Retinal pigment epithelial cell (primary cell): ENCODE data around the gene CRYBB1.

Source experiments
- DNase-seq: peaks from one replicate; pipeline ENCODE4 v3.0.0-alpha.2; 2010; ENCODE audit warnings: low read depth
- H3K4me3 ChIP-seq: 2 replicates; pipeline ENCODE4 v1.5.1; 2011; ENCODE audit warnings: mild to moderate bottlenecking, low read length, control low read depth, moderate library complexity
- CTCF ChIP-seq: conservative IDR thresholded peaks from 2 replicates; pipeline ENCODE4 v1.5.1; 2011; ENCODE audit warnings: low read depth, low read length, control low read depth, inconsistent platforms

CRYBB1 gene

DNA sequence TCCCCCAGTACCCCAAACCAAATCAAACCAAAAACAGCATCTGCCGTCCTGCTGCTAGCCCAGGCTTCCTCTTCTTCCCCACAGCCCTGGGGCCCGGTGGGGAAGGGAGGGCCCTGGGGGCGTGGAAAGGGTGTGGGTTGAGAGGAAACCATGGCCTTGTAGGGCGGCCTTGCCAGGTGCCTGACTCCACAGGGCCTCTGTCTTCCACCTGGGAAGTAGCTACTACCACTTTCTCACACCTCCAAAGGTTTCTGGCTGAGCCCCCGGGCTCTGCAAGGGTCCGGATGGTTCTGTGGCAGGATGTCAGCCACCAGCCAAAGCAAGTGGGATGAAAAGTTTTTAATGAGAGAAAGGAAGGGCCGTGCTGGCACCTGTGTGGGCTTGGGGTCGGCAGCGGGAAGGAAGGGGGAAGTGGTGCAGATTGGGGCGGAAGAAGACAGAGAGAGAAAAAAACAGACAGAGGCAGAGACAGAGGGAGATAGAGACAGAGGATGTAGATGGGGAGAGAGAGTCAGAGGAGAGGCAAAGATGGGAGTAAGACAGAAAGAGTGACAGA, 38.4 kb downstream of the CRYBB1 start:
- DNase-seq = no peak
- no peak overlapping the region for H3K4me3 ChIP-seq
- no peak for TF ChIP-seq CTCF

GRCh38 chr22:26577081-26577480, 40.7 kb downstream of the CRYBB1 start:
- no peak for DNase-seq
- no peak overlapping the region for H3K4me3 ChIP-seq
- TF ChIP-seq CTCF = no peak

GRCh38 chr22:26576026-26576680, 41.7 kb downstream of the CRYBB1 start:
- DNase-seq = no peak
- H3K4me3 ChIP-seq = no peak overlapping the region
- TF ChIP-seq CTCF = no peak

- H3K4me3 ChIP-seq = no peak overlapping the region
- no peak for TF ChIP-seq CTCF
- DNase-seq = no peak
Measured at GRCh38 chr22:26574001-26574723, 43.7 kb downstream of the CRYBB1 start.

- no peak overlapping the region for H3K4me3 ChIP-seq
Measured at GRCh38 chr22:26573026-26573662, 44.7 kb downstream of the CRYBB1 start.

DNA sequence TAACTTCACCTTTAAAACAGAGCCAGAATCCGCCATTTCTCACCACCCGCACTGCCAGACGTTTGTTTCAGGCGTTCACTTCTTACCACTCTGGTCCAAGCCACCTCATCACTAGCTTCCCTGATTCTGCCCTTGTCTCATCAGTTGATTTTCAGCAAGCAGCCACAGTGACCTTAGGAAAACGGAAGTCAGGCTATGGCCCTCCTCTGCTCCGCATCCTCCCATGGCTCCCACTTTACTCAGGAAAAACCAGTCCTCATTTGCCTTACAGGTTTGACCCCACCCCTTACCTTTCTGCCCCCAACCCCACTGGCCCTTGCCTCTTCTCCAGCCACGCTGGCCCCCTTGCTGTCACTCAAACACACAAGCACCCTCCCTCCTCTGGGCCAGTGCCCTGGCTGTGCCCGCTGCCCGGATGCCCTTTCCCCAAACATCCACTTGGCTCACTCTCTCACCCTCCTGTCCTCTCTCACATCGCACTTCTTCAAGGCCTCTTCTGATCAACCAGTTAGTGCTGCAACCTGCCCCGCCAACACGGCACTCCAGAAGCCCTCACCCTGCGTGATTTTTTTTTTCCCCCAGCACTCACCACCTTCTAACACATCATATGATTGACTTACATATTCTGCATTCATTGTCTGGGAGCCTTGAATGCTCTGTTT, 46.8 kb downstream of the CRYBB1 start:
- no peak overlapping the region for H3K4me3 ChIP-seq
- TF ChIP-seq CTCF = no peak
- DNase-seq = no peak

More at GRCh38 chr22:26573026-26573662, 44.7 kb downstream of the CRYBB1 start:
- DNase-seq = no peak
- TF ChIP-seq CTCF = no peak
